ENCODE data around the gene TNN.

TNN gene

DNA sequence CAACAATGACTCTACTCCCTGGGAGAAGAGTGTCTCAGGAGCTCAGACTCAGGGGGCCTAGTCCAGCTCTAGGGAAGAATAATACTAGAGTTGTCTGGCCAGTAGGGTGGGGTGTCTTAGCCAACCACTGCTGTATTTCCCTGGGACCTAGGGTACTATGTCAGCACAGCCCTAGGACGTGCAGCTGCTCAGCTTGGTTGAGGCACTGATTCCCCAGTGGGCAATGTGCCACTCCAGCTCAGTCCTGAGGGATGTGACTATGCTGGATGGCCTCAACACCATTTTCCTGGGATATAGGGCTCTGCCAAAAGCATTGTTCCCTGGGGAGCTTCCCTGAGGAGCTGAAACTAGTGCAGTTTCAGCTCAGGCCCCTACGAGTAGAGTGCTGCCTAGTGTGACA is 47.4 kb downstream of the TNN start:
- Histone ChIP-seq H4K20me1 (ENCODE audit: insufficient read depth, low read length) (no peaks in the 10 kb centered on the region), H3K4me2 (ENCODE audit: low read length) (no peak overlapping the region), H3K4me3 (ENCODE audit: low read length) (no peak overlapping the region), H3K9me3 (ENCODE audit: insufficient read depth, low read length) (peaks cover 13% of the 10 kb centered on the region), H2AFZ (ENCODE audit: low read depth, low read length) (no peak overlapping the region), H3K27ac (ENCODE audit: low read length) (no peak overlapping the region), H3K36me3 (replicated peaks; ENCODE audit: low read depth, low read length) (no peaks in the 10 kb centered on the region), H3K4me1 (ENCODE audit: low read length) (peaks cover 6% of the 10 kb centered on the region; the same call in 1 of the 2 replicates), H3K27me3 (ENCODE audit: low read depth, low read length) (peaks cover 7% of the 10 kb centered on the region; the same call in 1 of the 2 replicates), H3K79me2 (ENCODE audit: low read length) (no peaks in the 10 kb centered on the region), H3K9ac (ENCODE audit: low read length) (no peak overlapping the region)
- TF ChIP-seq, protein P1, sequence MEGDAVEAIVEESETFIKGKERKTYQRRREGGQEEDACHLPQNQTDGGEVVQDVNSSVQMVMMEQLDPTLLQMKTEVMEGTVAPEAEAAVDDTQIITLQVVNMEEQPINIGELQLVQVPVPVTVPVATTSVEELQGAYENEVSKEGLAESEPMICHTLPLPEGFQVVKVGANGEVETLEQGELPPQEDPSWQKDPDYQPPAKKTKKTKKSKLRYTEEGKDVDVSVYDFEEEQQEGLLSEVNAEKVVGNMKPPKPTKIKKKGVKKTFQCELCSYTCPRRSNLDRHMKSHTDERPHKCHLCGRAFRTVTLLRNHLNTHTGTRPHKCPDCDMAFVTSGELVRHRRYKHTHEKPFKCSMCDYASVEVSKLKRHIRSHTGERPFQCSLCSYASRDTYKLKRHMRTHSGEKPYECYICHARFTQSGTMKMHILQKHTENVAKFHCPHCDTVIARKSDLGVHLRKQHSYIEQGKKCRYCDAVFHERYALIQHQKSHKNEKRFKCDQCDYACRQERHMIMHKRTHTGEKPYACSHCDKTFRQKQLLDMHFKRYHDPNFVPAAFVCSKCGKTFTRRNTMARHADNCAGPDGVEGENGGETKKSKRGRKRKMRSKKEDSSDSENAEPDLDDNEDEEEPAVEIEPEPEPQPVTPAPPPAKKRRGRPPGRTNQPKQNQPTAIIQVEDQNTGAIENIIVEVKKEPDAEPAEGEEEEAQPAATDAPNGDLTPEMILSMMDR (IDR thresholded peaks at IDR 0.05; ENCODE audit: low read depth, low read length) = no peak
- no peak for TF ChIP-seq EZH2phosphoT487 (IDR thresholded peaks at IDR 0.05; ENCODE audit: low read depth)

DNA sequence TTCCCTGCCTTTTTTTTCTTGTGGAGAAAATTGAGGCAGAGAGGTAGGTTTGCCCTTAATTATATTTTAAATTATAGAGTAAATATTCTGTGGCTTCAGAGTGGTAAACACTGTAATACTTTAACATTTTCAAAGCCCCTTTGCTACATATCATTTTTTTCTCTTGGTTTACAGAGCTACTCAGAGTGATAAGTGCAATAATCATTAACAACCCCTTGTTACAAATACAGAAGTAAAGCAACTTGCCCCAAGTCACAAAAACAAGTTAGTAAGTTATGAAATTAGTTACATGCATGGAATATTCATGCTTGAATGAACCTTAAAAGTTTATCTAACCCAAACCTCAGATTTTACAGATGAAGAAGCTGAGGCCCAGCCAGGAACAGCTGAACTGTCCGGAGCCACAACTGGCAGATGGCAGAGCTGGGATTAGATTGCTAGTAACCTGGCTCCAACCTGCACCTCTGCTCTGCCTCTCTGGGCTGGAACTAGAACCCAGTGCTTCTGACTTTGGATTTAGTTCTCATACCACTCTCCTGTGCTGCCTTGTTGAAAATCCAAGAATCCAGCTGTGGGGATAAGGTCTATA is 48.7 kb downstream of the TNN start:
- Histone ChIP-seq H2AFZ (ENCODE audit: low read depth, low read length) (no peak overlapping the region), H3K4me3 (ENCODE audit: low read length) (no peak overlapping the region), H3K9me3 (ENCODE audit: insufficient read depth, low read length) (peaks cover 13% of the 10 kb centered on the region), H3K27me3 (ENCODE audit: low read depth, low read length) (peaks cover 7% of the 10 kb centered on the region; the same call in 1 of the 2 replicates), H3K27ac (ENCODE audit: low read length) (no peak overlapping the region), H3K4me2 (ENCODE audit: low read length) (no peak overlapping the region), H3K36me3 (replicated peaks; ENCODE audit: low read depth, low read length) (no peaks in the 10 kb centered on the region), H3K9ac (ENCODE audit: low read length) (no peak overlapping the region), H3K4me1 (ENCODE audit: low read length) (peaks cover 6% of the 10 kb centered on the region; the same call in 1 of the 2 replicates), H3K79me2 (ENCODE audit: low read length) (no peaks in the 10 kb centered on the region), H4K20me1 (ENCODE audit: insufficient read depth, low read length) (no peaks in the 10 kb centered on the region)
- TF ChIP-seq, protein P1 (IDR thresholded peaks at IDR 0.05; ENCODE audit: low read depth, low read length) = no peak
- no peak for TF ChIP-seq EZH2phosphoT487 (IDR thresholded peaks at IDR 0.05; ENCODE audit: low read depth)

- TF ChIP-seq EZH2phosphoT487 (IDR thresholded peaks at IDR 0.05; ENCODE audit: low read depth) = no peak
- TF ChIP-seq, protein P1 (IDR thresholded peaks at IDR 0.05; ENCODE audit: low read depth, low read length) = no peak
- H3K79me2 ChIP-seq (ENCODE audit: low read length) = no peaks in the 10 kb centered on the region
Measured at GRCh38 chr1:175116903-175117302, 49.3 kb downstream of the TNN start.

DNA sequence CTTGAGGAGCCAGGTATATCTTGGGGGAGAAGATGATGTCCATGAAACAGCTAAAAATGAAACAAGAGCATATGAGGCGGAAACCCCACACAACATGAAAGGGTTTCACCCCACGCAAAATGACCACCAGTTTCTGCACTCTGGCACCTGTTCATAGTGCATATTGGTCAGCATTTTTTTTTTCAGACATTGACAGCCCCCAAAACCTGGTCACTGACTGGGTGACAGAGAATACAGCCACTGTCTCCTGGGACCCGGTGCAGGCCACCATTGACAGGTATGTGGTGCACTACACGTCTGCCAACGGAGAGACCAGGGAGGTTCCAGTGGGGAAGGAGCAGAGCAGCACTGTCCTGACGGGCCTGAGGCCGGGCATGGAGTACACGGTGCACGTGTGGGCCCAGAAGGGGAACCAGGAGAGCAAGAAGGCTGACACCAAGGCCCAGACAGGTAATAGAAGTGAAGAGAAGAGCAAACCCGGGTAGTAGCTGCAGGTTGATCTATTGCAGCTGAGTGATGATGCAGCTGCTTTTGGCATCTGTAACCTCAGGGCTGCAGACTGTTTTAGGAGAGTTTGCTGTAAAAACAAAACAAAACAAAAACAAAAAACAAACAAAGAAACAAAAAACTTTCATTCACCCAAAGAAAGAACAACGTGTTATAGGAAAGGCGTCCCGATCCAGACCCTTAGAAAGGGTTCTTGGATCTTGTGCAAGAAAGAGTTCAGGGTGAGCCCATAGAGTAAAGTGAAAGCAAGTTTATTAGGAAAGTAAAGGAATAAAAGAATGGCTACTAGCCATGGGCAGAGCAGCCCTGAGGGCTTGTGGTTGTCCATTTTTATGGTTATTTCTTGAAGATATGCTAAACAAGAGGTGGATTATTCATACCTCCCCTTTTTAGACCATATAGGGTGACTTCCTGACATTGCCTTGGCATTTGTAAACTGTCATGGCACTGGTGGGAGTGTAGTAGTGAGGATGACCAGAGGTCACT is 51.0 kb downstream of the TNN start:
- Histone ChIP-seq H3K27ac (ENCODE audit: low read length) (no peak overlapping the region), H2AFZ (ENCODE audit: low read depth, low read length) (no peak overlapping the region), H3K36me3 (replicated peaks; ENCODE audit: low read depth, low read length) (no peaks in the 10 kb centered on the region), H3K79me2 (ENCODE audit: low read length) (no peaks in the 10 kb centered on the region), H3K4me2 (ENCODE audit: low read length) (no peak overlapping the region), H3K4me3 (ENCODE audit: low read length) (no peak overlapping the region), H3K4me1 (ENCODE audit: low read length) (peaks cover 6% of the 10 kb centered on the region; the same call in 1 of the 2 replicates), H3K9me3 (ENCODE audit: insufficient read depth, low read length) (peaks cover 4% of the 10 kb centered on the region), H3K9ac (ENCODE audit: low read length) (no peak overlapping the region), H3K27me3 (ENCODE audit: low read depth, low read length) (peaks cover under 1% of the 10 kb centered on the region; the same call in 1 of the 2 replicates), H4K20me1 (ENCODE audit: insufficient read depth, low read length) (no peaks in the 10 kb centered on the region)
- TF ChIP-seq, protein P1 (IDR thresholded peaks at IDR 0.05; ENCODE audit: low read depth, low read length) = no peak
- TF ChIP-seq EZH2phosphoT487 (IDR thresholded peaks at IDR 0.05; ENCODE audit: low read depth) = no peak

More at GRCh38 chr1:175116903-175117302, 49.3 kb downstream of the TNN start:
- Histone ChIP-seq H4K20me1 (ENCODE audit: insufficient read depth, low read length) (no peaks in the 10 kb centered on the region), H3K4me1 (ENCODE audit: low read length) (peaks cover 6% of the 10 kb centered on the region; the same call in 1 of the 2 replicates), H3K27me3 (ENCODE audit: low read depth, low read length) (peaks cover 7% of the 10 kb centered on the region; the same call in 1 of the 2 replicates), H2AFZ (ENCODE audit: low read depth, low read length) (no peak overlapping the region), H3K4me2 (ENCODE audit: low read length) (no peak overlapping the region), H3K4me3 (ENCODE audit: low read length) (no peak overlapping the region), H3K9ac (ENCODE audit: low read length) (no peak overlapping the region), H3K9me3 (ENCODE audit: insufficient read depth, low read length) (peaks cover 13% of the 10 kb centered on the region), H3K36me3 (replicated peaks; ENCODE audit: low read depth, low read length) (no peaks in the 10 kb centered on the region), H3K27ac (ENCODE audit: low read length) (no peak overlapping the region)

Measured in OCI-LY3 (cell line).